Heart left ventricle (tissue), 13 donors: ENCODE results near the gene EXOC1L.

Source experiments
- CTCF ChIP-seq, 12 donors: fragments of 200-600 bp; sonication (generic) in 4 of 12; IDR thresholded peaks; one replicate each; pipeline versions ENCODE4 v1.5.0 to v1.8.0; 2018 to 2022; ENCODE audit warnings: antibody characterized with exemption in 12 of 12, mild to moderate bottlenecking in 5 of 12
- POLR2A ChIP-seq, 2 donors: fragments of 450-650 bp; IDR thresholded peaks; one replicate each; pipeline ENCODE4 v1.6.1; 2017; ENCODE audit warnings: antibody characterized with exemption in 2 of 2, mild to moderate bottlenecking in 2 of 2, moderate library complexity in 2 of 2
- donor health status: ischemic (EF 13 %, LVEDD 7.1; RV severe dilation, severe dysfunction).
- donor health status: DM: no; HTN: yes; CAD: no.
- donor health status: DM: no; HTN: no; CAD: no.
- donor health status: ischemic (EF 25% LVEDD 6.9; RV normal size, moderate dysfunction).
- donor health status: ischemic (EF 25% LVEDD 5.7; RV mildly dilated, moderate dysfunction).
- donor health status: ischemic (EF 35%, LVEDD 5.7; RV mildly dilated, moderate dysfunction).
- donor health status: nonischemic (EF 11% LVEDD 7.7; RV severe dilation, severe dysfunction).
- donor health status: DM: yes; HTN: yes; CAD: no.
- donor health status: PGD.
- donor health status: ischemic (EF 29% LVEDD 5.4; RV normal size, mild dysfunction).
- donor health status: nonischemic (EF 23%, LVEDD 6.1; RV moderate dilation, normal function).

GRCh38 chr4:55868581-55869090 lies 49.0 kb downstream of the EXOC1L start:
- TF ChIP-seq POLR2A (IDR thresholded peaks at IDR 0.05) (no peak), CTCF (IDR thresholded peaks at IDR 0.05) (no peak)
